Mononuclear cell (primary cell): ENCODE results near the gene GPR3. TPM values are rescaled to one million over a fixed set of nuclear protein-coding genes. Genes with fewer than 3 reads are reported as not detected.

Experiments used
- H3K27me3 ChIP-seq: 2 replicates; pipeline ENCODE4 v1.6.0; 2011; ENCODE audit warnings: low read length, control low read depth; ENCODE audit not compliant: insufficient read depth
- H3K4me1 ChIP-seq: 2 replicates; pipeline ENCODE4 v1.5.1; 2011; ENCODE audit warnings: mild to moderate bottlenecking, low read length, control low read depth; ENCODE audit not compliant: insufficient read depth
- H3K4me3 ChIP-seq: 2 replicates; pipeline ENCODE4 v1.5.1; 2011; ENCODE audit warnings: mild to moderate bottlenecking, low read length, moderate library complexity
- H3K9me3 ChIP-seq: 2 replicates; pipeline ENCODE4 v1.5.1; 2011; ENCODE audit warnings: low read depth, mild to moderate bottlenecking, control low read depth, low read length
- total RNA-seq: library from RNA; depleted of rRNA; stranded (reverse); fragments of >200 nt; gene quantifications from one replicate; pipeline ENCODE4 v1.2.3, GENCODE V29; 2012

Gene GPR3, protein sequence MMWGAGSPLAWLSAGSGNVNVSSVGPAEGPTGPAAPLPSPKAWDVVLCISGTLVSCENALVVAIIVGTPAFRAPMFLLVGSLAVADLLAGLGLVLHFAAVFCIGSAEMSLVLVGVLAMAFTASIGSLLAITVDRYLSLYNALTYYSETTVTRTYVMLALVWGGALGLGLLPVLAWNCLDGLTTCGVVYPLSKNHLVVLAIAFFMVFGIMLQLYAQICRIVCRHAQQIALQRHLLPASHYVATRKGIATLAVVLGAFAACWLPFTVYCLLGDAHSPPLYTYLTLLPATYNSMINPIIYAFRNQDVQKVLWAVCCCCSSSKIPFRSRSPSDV
- 0.10 TPM for total RNA-seq

- H3K4me3 ChIP-seq, result peak within 1 kb of the TSS; percentile 22
Observed at GRCh38 chr1:27392096-27392777, at the start of gene GPR3. TSS of gene GPR3 (plus strand) at chr1:27392622. CDS start at chr1:27393799, 1,177 bp downstream.

DNA sequence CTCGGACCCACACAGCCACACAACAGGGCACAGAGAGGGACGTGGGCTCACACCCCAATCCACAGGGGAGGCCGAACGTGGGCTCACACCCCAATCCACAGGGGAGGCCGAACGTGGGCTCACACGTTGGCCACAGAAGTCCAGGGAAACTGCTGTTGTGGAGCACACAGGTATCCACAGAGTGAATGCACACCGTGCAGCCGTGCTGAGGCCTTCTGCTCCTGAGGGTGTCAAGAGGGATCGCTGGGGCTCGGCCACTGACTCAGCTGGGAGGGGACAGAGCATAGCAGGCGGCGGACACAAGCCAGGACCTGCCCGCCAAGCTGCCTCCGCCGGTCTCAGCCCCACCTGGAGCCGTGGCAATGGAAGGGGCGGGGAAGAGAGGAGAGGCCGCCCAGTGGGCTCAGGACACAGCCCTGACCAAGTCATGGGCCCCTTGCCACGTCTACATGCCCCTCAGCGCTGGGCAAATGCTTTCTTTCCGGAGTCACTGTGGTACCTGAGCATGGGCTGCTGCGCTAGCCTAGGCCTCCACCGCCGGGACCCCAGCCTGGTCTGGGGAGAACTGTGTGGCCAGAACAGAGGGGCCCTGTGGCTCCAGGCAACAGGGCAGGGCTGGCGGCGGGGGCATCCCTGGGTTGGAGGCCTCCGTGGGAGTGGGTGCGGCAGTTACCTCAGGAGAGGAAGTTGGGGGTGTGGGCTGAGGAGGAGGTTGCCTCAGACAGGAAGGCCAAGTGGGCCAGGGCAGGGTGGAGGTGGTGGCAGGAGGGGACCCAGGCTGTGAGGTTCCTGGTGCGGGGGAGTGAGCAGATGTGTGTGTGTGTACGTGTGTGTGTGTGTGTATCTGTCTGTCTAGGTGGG, 49.4 kb upstream of the GPR3 start:
- Histone ChIP-seq H3K4me3 (peak overlapping the region; percentile 70), H3K9me3 (no peaks in the 10 kb centered on the region), H3K27me3 (no peaks in the 10 kb centered on the region), H3K4me1 (peaks cover 59% of the 10 kb centered on the region)

More at GRCh38 chr1:27392096-27392777, at the start of gene GPR3:
- Histone ChIP-seq H3K4me1 (peaks cover 25% of the 10 kb centered on the region), H3K27me3 (no peaks in the 10 kb centered on the region), H3K9me3 (no peaks in the 10 kb centered on the region)

GRCh38 chr1:27343639-27344025, 48.8 kb upstream of the GPR3 start:
- H3K4me3 ChIP-seq, result peak overlapping the region; percentile 70
- H3K27me3 ChIP-seq, result no peaks in the 10 kb centered on the region
- peaks cover 60% of the 10 kb centered on the region for H3K4me1 ChIP-seq
- H3K9me3 ChIP-seq, result no peaks in the 10 kb centered on the region

GRCh38 chr1:27345272-27345671, 47.1 kb upstream of the GPR3 start:
- Histone ChIP-seq H3K4me3 (no peak overlapping the region), H3K4me1 (peaks cover 67% of the 10 kb centered on the region), H3K27me3 (no peaks in the 10 kb centered on the region), H3K9me3 (no peaks in the 10 kb centered on the region)

GRCh38 chr1:27346357-27346756, 46.1 kb upstream of the GPR3 start:
- Histone ChIP-seq H3K9me3 (no peaks in the 10 kb centered on the region), H3K4me1 (peaks cover 58% of the 10 kb centered on the region), H3K27me3 (no peaks in the 10 kb centered on the region), H3K4me3 (no peak overlapping the region)

- no peak overlapping the region for H3K4me3 ChIP-seq
- peaks cover 51% of the 10 kb centered on the region for H3K4me1 ChIP-seq
- no peaks in the 10 kb centered on the region for H3K27me3 ChIP-seq
- no peaks in the 10 kb centered on the region for H3K9me3 ChIP-seq
Observed at GRCh38 chr1:27346991-27347624, 45.3 kb upstream of the GPR3 start.

DNA sequence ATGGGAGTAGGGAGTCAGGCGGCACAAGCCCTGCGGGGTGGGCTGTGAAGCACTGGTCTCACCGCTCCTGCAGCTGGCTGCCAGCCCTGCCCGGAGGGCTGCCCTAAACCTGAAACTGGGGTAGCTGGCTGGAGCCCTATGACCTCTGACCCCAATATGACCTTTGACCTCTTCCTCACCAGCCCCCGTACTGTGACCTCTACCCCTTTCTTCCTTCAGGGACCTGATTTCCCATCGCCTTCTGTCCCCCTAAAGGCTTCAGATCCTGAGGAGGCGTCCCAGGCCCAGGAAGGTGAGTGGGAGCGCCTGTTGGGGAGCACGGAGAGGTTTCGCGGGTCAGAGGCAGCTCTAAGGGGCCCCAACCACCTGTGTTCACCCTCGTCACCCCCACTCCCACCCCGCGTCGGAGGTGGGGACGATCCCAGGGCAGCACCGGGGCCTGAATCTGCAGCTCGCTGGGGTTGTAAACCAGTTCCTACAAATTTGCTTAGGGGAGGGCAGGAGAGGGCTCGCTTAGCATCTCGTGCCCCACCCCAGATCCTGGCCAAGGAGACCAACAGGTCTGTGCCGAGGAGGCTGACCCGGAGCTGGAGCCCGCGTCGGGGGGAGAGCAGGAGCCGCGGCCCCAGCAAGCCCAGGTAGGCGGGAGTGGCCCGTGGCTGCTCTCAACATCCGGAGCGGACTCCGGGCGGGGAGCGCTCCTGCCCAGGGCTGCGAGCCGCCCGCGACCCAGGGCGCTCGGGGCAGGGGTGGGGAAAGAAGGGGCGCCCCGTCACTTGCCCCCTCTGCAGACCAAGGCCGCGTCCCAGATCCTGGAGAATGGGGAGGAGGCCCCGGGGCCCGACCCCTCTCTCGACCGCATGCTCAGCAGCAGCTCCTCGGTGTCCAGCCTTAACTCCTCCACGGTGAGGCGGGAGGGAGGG, 43.3 kb upstream of the GPR3 start:
- H3K4me3 ChIP-seq, result peak overlapping the region; percentile 19

GRCh38 chr1:27349784-27350662, 42.4 kb upstream of the GPR3 start:
- no peaks in the 10 kb centered on the region for H3K9me3 ChIP-seq
- peaks cover 22% of the 10 kb centered on the region for H3K4me1 ChIP-seq
- H3K27me3 ChIP-seq, result no peaks in the 10 kb centered on the region
- H3K4me3 ChIP-seq, result peak overlapping the region; percentile 19

More for the DNA sequence above, 43.3 kb upstream of the GPR3 start:
- no peaks in the 10 kb centered on the region for H3K27me3 ChIP-seq
- H3K4me1 ChIP-seq, result peaks cover 31% of the 10 kb centered on the region
- H3K9me3 ChIP-seq, result no peaks in the 10 kb centered on the region

- Histone ChIP-seq H3K27me3 (no peaks in the 10 kb centered on the region), H3K4me1 (peaks cover 17% of the 10 kb centered on the region), H3K9me3 (no peaks in the 10 kb centered on the region), H3K4me3 (no peak overlapping the region)
Observed at GRCh38 chr1:27350663-27351540, 41.5 kb upstream of the GPR3 start.

- no peaks in the 10 kb centered on the region for H3K9me3 ChIP-seq
- no peaks in the 10 kb centered on the region for H3K27me3 ChIP-seq
- H3K4me1 ChIP-seq, result peaks cover 25% of the 10 kb centered on the region
- no peak overlapping the region for H3K4me3 ChIP-seq
Observed at GRCh38 chr1:27351541-27352107, 40.8 kb upstream of the GPR3 start.

GRCh38 chr1:27353166-27353565, 39.3 kb upstream of the GPR3 start:
- Histone ChIP-seq H3K4me1 (peaks cover 39% of the 10 kb centered on the region), H3K9me3 (no peaks in the 10 kb centered on the region), H3K27me3 (no peaks in the 10 kb centered on the region), H3K4me3 (no peak overlapping the region)

- no peak overlapping the region for H3K4me3 ChIP-seq
- H3K27me3 ChIP-seq, result no peaks in the 10 kb centered on the region
- no peaks in the 10 kb centered on the region for H3K9me3 ChIP-seq
- H3K4me1 ChIP-seq, result peaks cover 39% of the 10 kb centered on the region
Observed at GRCh38 chr1:27353629-27354028, 38.8 kb upstream of the GPR3 start.
